GM23248 (cell line): Measurements from ENCODE around the gene ADAMTS17. TPM values are rescaled to one million over a fixed set of nuclear protein-coding genes. Genes with fewer than 3 reads are reported as not detected.

Source experiments
- DNase-seq: peaks from one replicate; pipeline ENCODE4 v3.0.0-alpha.2; 2015
- H2AFZ ChIP-seq: fragments of 200-600 bp; sonication (generic); 2 replicates; pipeline ENCODE4 v1.6.1; 2016; ENCODE audit warnings: antibody characterized with exemption
- H3F3A ChIP-seq: fragments of 200-600 bp; sonication (generic); 2 replicates; pipeline ENCODE4 v1.6.1; 2016; ENCODE audit warnings: mild to moderate bottlenecking, antibody characterized with exemption, mixed run types; ENCODE audit not compliant: insufficient read depth
- H3K27ac ChIP-seq: fragments of 200-600 bp; sonication (generic); 2 replicates; pipeline ENCODE4 v1.5.1; 2016; ENCODE audit warnings: mild to moderate bottlenecking
- H3K27me3 ChIP-seq: fragments of 200-600 bp; sonication (generic); replicated peaks from 2 replicates; pipeline ENCODE4 v1.6.1; 2016; ENCODE audit warnings: mild to moderate bottlenecking; ENCODE audit not compliant: insufficient read depth
- H3K36me3 ChIP-seq: fragments of 200-600 bp; sonication (generic); 2 replicates; pipeline ENCODE4 v1.6.1; 2016; ENCODE audit warnings: low read depth, mild to moderate bottlenecking
- H3K4me1 ChIP-seq: fragments of 200-600 bp; sonication (generic); 2 replicates; pipeline ENCODE4 v1.6.1; 2016; ENCODE audit warnings: mild to moderate bottlenecking; ENCODE audit not compliant: insufficient read depth
- H3K4me2 ChIP-seq: fragments of 200-600 bp; sonication (generic); one replicate; pipeline ENCODE4 v1.6.1; 2016; ENCODE audit warnings: mild to moderate bottlenecking; ENCODE audit not compliant: unreplicated experiment
- H3K4me3 ChIP-seq: fragments of 200-600 bp; sonication (generic); 2 replicates; pipeline ENCODE4 v1.5.1; 2016; ENCODE audit warnings: mild to moderate bottlenecking
- H3K79me2 ChIP-seq: fragments of 200-600 bp; sonication (generic); 2 replicates; pipeline ENCODE4 v1.6.1; 2016; ENCODE audit warnings: mild to moderate bottlenecking; ENCODE audit not compliant: insufficient read depth
- H3K9ac ChIP-seq: fragments of 200-600 bp; sonication (generic); 2 replicates; pipeline ENCODE4 v1.6.1; 2016; ENCODE audit warnings: mild to moderate bottlenecking
- H3K9me2 ChIP-seq: fragments of 200-600 bp; sonication (generic); 2 replicates; pipeline ENCODE4 v1.6.1; 2016; ENCODE audit warnings: mixed run types, mild to moderate bottlenecking, moderate library complexity; ENCODE audit not compliant: insufficient read depth
- H3K9me3 ChIP-seq: fragments of 200-600 bp; sonication (generic); one replicate; pipeline ENCODE4 v1.6.1; 2017; ENCODE audit warnings: low read depth
- H4K20me1 ChIP-seq: fragments of 200-600 bp; sonication (generic); 2 replicates; pipeline ENCODE4 v1.6.0; 2016; ENCODE audit not compliant: insufficient read depth
- EZH2 ChIP-seq: fragments of 200-600 bp; sonication (generic); IDR thresholded peaks from 2 replicates; pipeline ENCODE4 v1.6.1; 2018; ENCODE audit warnings: antibody characterized with exemption, mild to moderate bottlenecking; ENCODE audit not compliant: insufficient read depth, poor library complexity, severe bottlenecking
- EZH2phosphoT487 ChIP-seq: fragments of 200-600 bp; sonication (generic); IDR thresholded peaks from 2 replicates; pipeline ENCODE4 v1.6.1; 2018; ENCODE audit warnings: antibody characterized with exemption, moderate library complexity, mild to moderate bottlenecking, low read depth; ENCODE audit not compliant: insufficient read depth
- WGBS, 2 experiments: methylation state at CpG; one replicate each; pipeline ENCODE4 v1.1.6; 2015 to 2017; ENCODE audit warnings: low lambda C conversion rate in 2 of 2, low coverage in 1 of 2; ENCODE audit errors: missing lambda C conversion rate in 2 of 2; 5-methylcytosine and 5-hydroxymethylcytosine counted together
- in situ Hi-C: fragments of 300-500 bp; cut with MboI; formaldehyde crosslinking; loops from 2 replicates; pipeline ENCODE4 v1.15.0; 2020
- polyA plus RNA-seq: library from polyadenylated mRNA; unstranded; fragments of >200 nt; fragmentation: Nextera tagmentation; extraction: Ambion mirVana; gene quantifications from 2 replicates; pipeline ENCODE4 v1.2.1, GENCODE V29; 2016
- total RNA-seq: library from RNA; depleted of rRNA; stranded (reverse); fragments of >200 nt; shearing (Covaris generic); gene quantifications from 2 replicates; pipeline ENCODE4 v1.2.3, GENCODE V29; 2014

Gene ADAMTS17
- total and polyA plus RNA-seq, 2 experiments from 2014 or later: not detected

DNA sequence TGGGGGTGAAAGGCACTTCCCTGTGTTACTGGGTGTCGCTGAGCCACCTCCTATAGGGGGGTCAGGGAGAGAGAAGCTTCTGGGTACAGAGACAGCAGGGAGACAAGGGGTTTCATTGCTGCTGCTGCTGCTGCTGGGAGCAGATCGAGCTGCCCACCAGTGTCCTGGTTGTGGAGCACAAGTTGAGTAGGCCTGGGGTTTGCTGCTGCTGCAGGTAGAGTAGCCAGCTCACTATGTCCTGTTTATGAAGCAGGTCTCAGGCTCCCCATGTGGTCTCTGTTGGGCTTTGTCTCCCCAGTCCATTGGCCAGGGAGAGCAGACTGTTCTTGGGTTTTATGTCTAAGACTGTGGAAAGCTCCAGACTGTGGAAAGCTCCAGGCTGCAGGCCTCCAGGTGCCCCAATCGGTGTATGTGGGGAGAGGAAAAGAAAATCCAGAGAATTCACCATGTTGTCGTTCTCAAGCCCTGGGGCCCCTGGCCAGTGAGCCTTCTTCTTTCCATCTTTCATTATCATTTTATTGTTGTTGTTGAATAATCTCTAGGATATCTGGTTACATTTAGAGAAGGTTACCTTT, 157.8 kb downstream of the ADAMTS17 start:
- in situ Hi-C loops: no loop called here
- Histone ChIP-seq H3K9me2 (no peaks in the 10 kb centered on the region), H3F3A (no peaks in the 10 kb centered on the region), H3K27ac (no peak overlapping the region), H3K4me2 (no peak overlapping the region), H4K20me1 (no peaks in the 10 kb centered on the region), H3K9me3 (no peaks in the 10 kb centered on the region), H3K4me1 (no peaks in the 10 kb centered on the region), H2AFZ (no peak overlapping the region), H3K27me3 (no peaks in the 10 kb centered on the region), H3K9ac (no peak overlapping the region), H3K4me3 (no peak overlapping the region), H3K36me3 (no peaks in the 10 kb centered on the region), H3K79me2 (no peaks in the 10 kb centered on the region)
- DNase-seq: no peak
- TF ChIP-seq EZH2 (no peak), EZH2phosphoT487 (no peak)
- WGBS, 2 experiments: 18 to 23% methylated on average over 4 of the region's 4 CpGs

DNA sequence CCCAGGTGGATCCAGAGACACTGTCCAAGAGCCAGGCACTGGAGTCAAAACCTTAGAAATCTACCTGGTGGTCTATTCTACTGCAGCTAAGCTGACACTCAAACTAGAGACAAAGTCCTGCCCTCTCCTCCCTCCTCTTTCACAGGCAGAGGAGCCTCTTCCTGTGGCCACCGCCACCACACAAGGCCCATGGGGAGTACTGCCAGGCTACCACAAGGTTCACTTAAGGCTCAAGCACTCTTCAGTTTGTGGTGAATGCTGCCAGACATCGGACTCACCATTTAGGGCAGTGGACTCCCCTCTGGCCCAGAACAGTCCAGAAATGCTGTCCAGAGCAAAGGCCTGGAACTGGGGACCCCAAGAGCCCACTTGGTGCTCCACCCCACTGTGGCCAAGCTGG, 160.9 kb downstream of the ADAMTS17 start:
- H3K27ac ChIP-seq: no peak overlapping the region
- H3F3A ChIP-seq: no peaks in the 10 kb centered on the region
- no peak overlapping the region for H3K4me2 ChIP-seq
- H3K4me1 ChIP-seq: no peaks in the 10 kb centered on the region
- H3K4me3 ChIP-seq: no peak overlapping the region
- H3K9me3 ChIP-seq: peaks cover 4% of the 10 kb centered on the region
- no peaks in the 10 kb centered on the region for H3K9me2 ChIP-seq
- no peaks in the 10 kb centered on the region for H3K27me3 ChIP-seq
- 28 to 31% methylated on average over 2 of the region's 2 CpGs for WGBS, 2 experiments
- H4K20me1 ChIP-seq: no peaks in the 10 kb centered on the region
- H3K36me3 ChIP-seq: no peaks in the 10 kb centered on the region
- DNase-seq: no peak
- no peaks in the 10 kb centered on the region for H3K79me2 ChIP-seq
- in situ Hi-C loops: no loop called here
- TF ChIP-seq EZH2 (no peak), EZH2phosphoT487 (no peak)
- no peak overlapping the region for H2AFZ ChIP-seq
- H3K9ac ChIP-seq: no peak overlapping the region

DNA sequence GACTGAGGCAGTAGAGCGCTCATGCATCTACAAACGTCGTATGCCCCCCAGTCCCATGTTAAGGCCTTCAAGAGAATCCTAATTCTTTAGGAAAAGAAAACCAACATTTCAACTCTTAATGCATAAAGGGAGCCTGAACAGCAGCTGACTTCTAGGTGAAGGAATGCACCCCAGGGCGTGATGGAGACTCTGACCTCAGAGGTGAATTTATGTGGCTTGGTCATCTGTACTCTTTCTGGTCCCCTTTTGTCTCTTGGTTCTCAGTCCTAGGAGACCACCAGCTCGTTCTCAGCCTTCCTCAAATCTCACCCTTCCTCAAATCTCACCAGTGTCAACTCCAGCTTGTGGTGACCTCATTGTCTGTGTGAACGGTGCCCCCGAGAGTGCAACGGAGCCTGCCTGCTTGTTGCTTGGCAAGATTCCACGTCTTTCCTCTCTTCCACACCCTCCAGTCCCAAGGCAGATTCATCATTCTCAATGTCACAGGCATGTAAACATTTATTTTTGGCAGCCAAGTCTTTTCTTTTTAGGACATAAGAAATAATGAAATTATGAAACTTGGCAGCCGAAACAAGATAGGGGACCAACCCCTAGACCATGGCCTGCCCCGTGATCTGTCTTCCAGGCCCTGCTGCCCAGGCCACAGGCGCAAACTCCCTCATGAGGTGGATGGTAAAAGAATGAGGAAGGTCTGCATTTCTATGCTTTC, 166.2 kb downstream of the ADAMTS17 start:
- no peak overlapping the region for H2AFZ ChIP-seq
- no peak for DNase-seq
- no peaks in the 10 kb centered on the region for H3K9me2 ChIP-seq
- H3K4me3 ChIP-seq: no peak overlapping the region
- H3K36me3 ChIP-seq: no peaks in the 10 kb centered on the region
- H3K4me2 ChIP-seq: no peak overlapping the region
- no peaks in the 10 kb centered on the region for H3K27me3 ChIP-seq
- H3K9me3 ChIP-seq: peaks cover 4% of the 10 kb centered on the region
- H3F3A ChIP-seq: no peaks in the 10 kb centered on the region
- H3K9ac ChIP-seq: no peak overlapping the region
- no peaks in the 10 kb centered on the region for H3K79me2 ChIP-seq
- no peak overlapping the region for H3K27ac ChIP-seq
- H3K4me1 ChIP-seq: no peaks in the 10 kb centered on the region
- in situ Hi-C loops: no loop called here
- no peak for TF ChIP-seq EZH2phosphoT487
- TF ChIP-seq EZH2: no peak
- 27 to 39% methylated on average over 12 of the region's 12 CpGs for WGBS, 2 experiments
- no peaks in the 10 kb centered on the region for H4K20me1 ChIP-seq

DNA sequence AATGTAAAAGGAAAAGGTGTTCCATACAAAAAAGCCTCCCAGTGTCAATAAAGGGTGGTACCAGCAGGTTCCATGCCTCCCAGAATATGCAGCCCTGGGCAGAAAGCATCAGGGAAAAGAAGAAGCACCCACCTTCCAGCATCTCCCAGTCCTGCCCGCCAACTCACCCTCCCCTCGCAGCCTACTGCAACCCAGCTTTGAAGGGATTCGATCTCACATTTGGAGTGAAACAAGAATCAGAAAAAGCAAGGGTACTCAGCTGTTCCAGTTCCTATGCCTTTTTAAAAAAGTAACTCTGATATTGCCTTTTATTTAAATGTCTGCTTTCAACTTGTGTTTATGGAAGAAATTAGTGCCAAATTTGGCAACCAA, 166.9 kb downstream of the ADAMTS17 start:
- H3K27ac ChIP-seq: no peak overlapping the region

More for the DNA sequence above, 166.9 kb downstream of the ADAMTS17 start:
- Histone ChIP-seq H3K4me3 (no peak overlapping the region), H3K27me3 (no peaks in the 10 kb centered on the region), H2AFZ (no peak overlapping the region), H3K79me2 (no peaks in the 10 kb centered on the region), H3K9me3 (peaks cover 4% of the 10 kb centered on the region), H4K20me1 (no peaks in the 10 kb centered on the region), H3K4me1 (no peaks in the 10 kb centered on the region), H3K9me2 (no peaks in the 10 kb centered on the region), H3F3A (no peaks in the 10 kb centered on the region), H3K4me2 (no peak overlapping the region), H3K9ac (no peak overlapping the region), H3K36me3 (no peaks in the 10 kb centered on the region)
- in situ Hi-C loops: no loop called here
- no peak for DNase-seq
- WGBS, 2 experiments: 31 to 36% methylated on average over 3 of the region's 3 CpGs
- no peak for TF ChIP-seq EZH2
- TF ChIP-seq EZH2phosphoT487: no peak
